ENCODE results near the gene ATCAY.

Gene ATCAY

DNA sequence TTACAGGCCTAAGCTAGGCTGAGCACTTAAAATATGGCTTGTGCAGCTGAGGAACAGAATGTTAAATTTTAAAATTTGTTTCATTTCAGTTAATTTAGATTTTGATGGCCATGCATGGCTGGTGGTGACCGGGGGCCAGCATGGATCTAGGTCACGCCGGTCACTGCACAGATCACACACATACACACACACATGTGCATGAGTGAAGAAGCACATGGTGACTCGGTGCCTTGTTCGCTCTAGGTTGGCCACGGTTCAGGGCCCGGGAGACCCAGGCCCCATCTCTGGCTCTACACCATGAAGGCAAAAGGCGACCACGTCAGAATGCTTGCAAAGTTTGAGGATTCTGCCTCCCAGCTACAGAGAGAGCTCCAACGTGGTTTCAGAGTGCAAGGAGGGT is 39.7 kb upstream of the ATCAY start:
- TF ChIP-seq, protein P1, sequence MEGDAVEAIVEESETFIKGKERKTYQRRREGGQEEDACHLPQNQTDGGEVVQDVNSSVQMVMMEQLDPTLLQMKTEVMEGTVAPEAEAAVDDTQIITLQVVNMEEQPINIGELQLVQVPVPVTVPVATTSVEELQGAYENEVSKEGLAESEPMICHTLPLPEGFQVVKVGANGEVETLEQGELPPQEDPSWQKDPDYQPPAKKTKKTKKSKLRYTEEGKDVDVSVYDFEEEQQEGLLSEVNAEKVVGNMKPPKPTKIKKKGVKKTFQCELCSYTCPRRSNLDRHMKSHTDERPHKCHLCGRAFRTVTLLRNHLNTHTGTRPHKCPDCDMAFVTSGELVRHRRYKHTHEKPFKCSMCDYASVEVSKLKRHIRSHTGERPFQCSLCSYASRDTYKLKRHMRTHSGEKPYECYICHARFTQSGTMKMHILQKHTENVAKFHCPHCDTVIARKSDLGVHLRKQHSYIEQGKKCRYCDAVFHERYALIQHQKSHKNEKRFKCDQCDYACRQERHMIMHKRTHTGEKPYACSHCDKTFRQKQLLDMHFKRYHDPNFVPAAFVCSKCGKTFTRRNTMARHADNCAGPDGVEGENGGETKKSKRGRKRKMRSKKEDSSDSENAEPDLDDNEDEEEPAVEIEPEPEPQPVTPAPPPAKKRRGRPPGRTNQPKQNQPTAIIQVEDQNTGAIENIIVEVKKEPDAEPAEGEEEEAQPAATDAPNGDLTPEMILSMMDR (IDR thresholded peaks at IDR 0.05) = no peak
- Histone ChIP-seq H3K9me3 (no peaks in the 10 kb centered on the region), H3K36me3 (no peaks in the 10 kb centered on the region), H3K4me1 (no peaks in the 10 kb centered on the region), H3K27ac (no peak overlapping the region), H3K4me3 (no peak overlapping the region), H3K27me3 (peaks cover 0 to 27% of the 10 kb centered on the region in 2 donors)
- intact Hi-C loops (cut with DNase I; ENCODE audit: low total_unique reads) = no loop called here
- no peak for DNase-seq

DNA sequence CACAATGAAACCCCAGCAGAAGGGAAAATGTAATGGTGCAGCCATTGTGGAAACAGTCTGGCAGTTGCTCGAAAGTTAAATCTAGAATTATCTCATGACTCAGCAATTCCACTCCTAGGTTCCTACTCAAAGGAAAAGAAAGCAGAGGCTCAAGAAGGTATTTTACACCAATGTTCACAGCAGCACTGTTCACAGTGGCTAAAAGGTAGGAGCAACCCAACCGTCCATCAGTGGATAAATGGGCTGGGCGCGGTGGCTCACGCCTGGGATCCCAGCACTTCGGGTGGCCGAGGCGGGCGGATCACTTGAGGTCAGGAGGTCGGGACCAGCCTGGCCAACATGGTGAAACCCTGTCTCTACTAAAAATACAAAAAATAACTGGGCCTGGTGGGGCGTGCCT is 37.5 kb upstream of the ATCAY start:
- no peak overlapping the region for H3K4me3 ChIP-seq
- no peaks in the 10 kb centered on the region for H3K36me3 ChIP-seq

DNA sequence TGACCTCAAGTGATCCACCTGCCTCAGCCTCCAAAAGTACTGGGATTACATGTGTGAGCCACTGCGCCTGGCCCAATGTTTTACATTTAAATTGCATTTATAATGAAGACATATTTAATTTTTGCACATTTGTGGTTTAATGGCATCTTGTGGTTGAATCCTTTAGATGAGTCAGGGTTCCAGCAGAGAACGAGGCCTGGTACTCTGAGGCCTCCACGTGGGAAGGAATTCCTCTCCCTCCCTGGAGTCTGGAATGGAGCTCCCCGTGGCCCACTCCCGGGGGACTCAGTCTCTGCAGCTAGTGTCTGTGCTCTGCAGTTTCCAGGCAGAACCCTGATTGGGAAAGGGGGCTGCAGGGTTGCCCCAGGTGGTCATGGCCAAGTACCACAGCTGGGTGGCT is 35.9 kb upstream of the ATCAY start:
- DNase-seq = no peak
- intact Hi-C loops (cut with DNase I; ENCODE audit: low total_unique reads) = no loop called here
- Histone ChIP-seq H3K27ac (no peak overlapping the region), H3K27me3 (peaks cover 0 to 27% of the 10 kb centered on the region in 2 donors), H3K4me3 (no peak overlapping the region), H3K36me3 (no peaks in the 10 kb centered on the region), H3K9me3 (no peaks in the 10 kb centered on the region), H3K4me1 (no peaks in the 10 kb centered on the region)
- TF ChIP-seq, protein P1 (IDR thresholded peaks at IDR 0.05) = no peak

More for the DNA sequence above, 37.5 kb upstream of the ATCAY start:
- H3K4me1 ChIP-seq = no peaks in the 10 kb centered on the region
- peaks cover 0 to 27% of the 10 kb centered on the region in 2 donors for H3K27me3 ChIP-seq
- H3K27ac ChIP-seq = no peak overlapping the region
- intact Hi-C loops (cut with DNase I; ENCODE audit: low total_unique reads) = no loop called here
- no peaks in the 10 kb centered on the region for H3K9me3 ChIP-seq
- TF ChIP-seq, protein P1 (IDR thresholded peaks at IDR 0.05) = no peak
- DNase-seq = no peak

DNA sequence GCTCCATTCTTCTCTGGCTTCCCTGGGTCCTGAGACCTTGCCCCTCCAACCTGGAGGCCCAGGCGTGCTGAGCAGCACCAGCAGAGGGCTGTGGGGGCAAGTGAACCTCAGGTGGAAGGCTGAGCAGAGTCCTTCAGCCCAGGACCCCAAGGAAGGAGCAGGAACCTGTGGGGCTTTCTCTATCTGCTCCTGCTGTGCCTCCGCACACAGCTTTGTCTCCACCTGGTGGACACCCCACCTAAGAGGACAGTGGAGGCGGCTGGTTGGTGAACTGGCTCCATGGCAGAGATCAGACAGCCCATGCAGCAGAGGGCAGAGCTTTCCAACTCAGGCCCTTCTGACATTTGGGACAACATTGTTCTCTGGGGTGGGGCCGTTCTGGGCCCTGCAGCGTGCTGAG is 31.4 kb upstream of the ATCAY start:
- Histone ChIP-seq H3K27ac (no peak overlapping the region), H3K36me3 (no peaks in the 10 kb centered on the region), H3K4me1 (no peaks in the 10 kb centered on the region), H3K9me3 (peaks cover 0 to 20% (median 16%) of the 10 kb centered on the region in 3 donors), H3K27me3 (peaks cover 0 to 12% of the 10 kb centered on the region in 2 donors), H3K4me3 (no peak overlapping the region)
- no peak for DNase-seq
- TF ChIP-seq, protein P1 (IDR thresholded peaks at IDR 0.05) = no peak
- intact Hi-C loops (cut with DNase I; ENCODE audit: low total_unique reads) = no loop called here

DNA sequence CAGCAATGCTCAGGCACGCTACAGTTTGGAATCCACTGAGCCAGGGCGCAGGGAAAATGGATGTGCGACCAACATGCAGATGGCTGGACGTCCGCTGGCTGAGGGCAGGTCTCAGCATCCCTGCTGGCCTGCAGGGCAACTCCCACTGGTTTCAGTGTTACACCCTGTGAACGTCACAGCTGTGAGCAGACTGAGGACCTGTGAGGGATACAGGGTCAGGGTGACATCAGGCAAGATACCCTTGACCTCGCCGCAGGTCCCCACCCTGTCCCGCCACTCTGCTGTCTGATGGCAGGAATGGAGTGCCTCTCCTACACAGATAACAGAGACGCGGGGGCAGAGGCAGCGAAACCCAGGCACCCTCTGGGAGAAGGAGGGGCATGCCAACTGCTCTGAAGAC is 30.7 kb upstream of the ATCAY start:
- Histone ChIP-seq H3K4me1 (no peaks in the 10 kb centered on the region), H3K27ac (no peak overlapping the region), H3K36me3 (no peaks in the 10 kb centered on the region), H3K4me3 (no peak overlapping the region), H3K27me3 (peaks cover 0 to 7% of the 10 kb centered on the region in 2 donors), H3K9me3 (peaks cover 0 to 20% (median 16%) of the 10 kb centered on the region in 3 donors)
- TF ChIP-seq, protein P1 (IDR thresholded peaks at IDR 0.05) = no peak
- no peak for DNase-seq
- intact Hi-C loops (cut with DNase I; ENCODE audit: low total_unique reads) = no loop called here

Measured in tibial artery (tissue), 4 donors.